Panc1 (cell line): ENCODE data around the gene NWD2. TPM values are rescaled to one million over a fixed set of nuclear protein-coding genes. Genes with fewer than 3 reads are reported as not detected.

ENCODE experiments used
- ATAC-seq: fragments of 200-7000 bp; cut with Tn5 transposase; 2 replicates; pipeline ENCODE4 v1.9.1; 2020; ENCODE audit warnings: mild to moderate bottlenecking, moderate library complexity
- BruUV-seq: library from RNA; stranded (reverse); fragments of 400-500 nt; replicated peaks from 2 replicates; lab custom pipeline; 2021; lab: Mats Ljungman, UMichigan
- CTCF ChIA-PET: fragments of 300-600 bp; sonication (Branson Sonifier 250); formaldehyde crosslinking; loops from one replicate; lab custom pipeline; 2022; ENCODE audit warnings: antibody characterized with exemption; lab: Charles Lee
- POLR2A ChIA-PET: fragments of 300-600 bp; sonication (Branson Sonifier 250); formaldehyde crosslinking; loops from one replicate; lab custom pipeline; 2022; ENCODE audit warnings: antibody characterized with exemption; lab: Charles Lee
- DNase-seq: peaks from one replicate; pipeline ENCODE4 v3.0.0-alpha.2; 2010; ENCODE audit warnings: low read depth, low spot score
- H3K27ac ChIP-seq: 2 replicates; pipeline ENCODE4 v1.5.1; 2011; ENCODE audit warnings: mild to moderate bottlenecking, low read length, inconsistent platforms
- H3K27me3 ChIP-seq: fragments of 200-500 bp; sonication (Bioruptor generic); 2 replicates; pipeline ENCODE4 v1.6.0; 2014; ENCODE audit warnings: low read length, inconsistent platforms; ENCODE audit not compliant: control insufficient read depth, insufficient read depth
- H3K36me3 ChIP-seq: fragments of 200-500 bp; sonication (Bioruptor generic); 2 replicates; pipeline ENCODE4 v1.5.1; 2014; ENCODE audit warnings: inconsistent platforms, mild to moderate bottlenecking, low read length, moderate library complexity; ENCODE audit not compliant: control insufficient read depth, insufficient read depth
- H3K4me1 ChIP-seq: 2 replicates; pipeline ENCODE4 v1.5.1; 2011; ENCODE audit warnings: inconsistent platforms, mild to moderate bottlenecking, low read length, moderate library complexity; ENCODE audit not compliant: control insufficient read depth, insufficient read depth
- H3K4me3 ChIP-seq, 2 experiments: 2 replicates each; pipeline ENCODE4 v1.5.1; 2011 to 2012; ENCODE audit warnings: low read depth in 2 of 2, low read length in 2 of 2, mild to moderate bottlenecking in 2 of 2, inconsistent platforms in 1 of 2, moderate library complexity in 1 of 2
- H3K9me3 ChIP-seq: fragments of 200-500 bp; sonication (Bioruptor generic); 2 replicates; pipeline ENCODE4 v1.5.1; 2014; ENCODE audit warnings: low read depth, mild to moderate bottlenecking, inconsistent platforms, low read length, moderate library complexity; ENCODE audit not compliant: control insufficient read depth, insufficient read depth
- POLR2AphosphoS5 ChIP-seq: IDR thresholded peaks from 2 replicates; pipeline ENCODE4 v1.6.1; 2012; ENCODE audit warnings: mild to moderate bottlenecking, low read depth, low read length, moderate library complexity
- REST ChIP-seq, 2 experiments: IDR thresholded peaks; 2 replicates each; pipeline ENCODE4 v1.6.1; 2011 to 2012; ENCODE audit warnings: low read depth in 2 of 2, control low read depth in 1 of 2, low read length in 1 of 2, mild to moderate bottlenecking in 1 of 2, moderate library complexity in 1 of 2; ENCODE audit not compliant: insufficient read depth in 1 of 2
- SIN3A ChIP-seq: IDR thresholded peaks from 2 replicates; pipeline ENCODE4 v1.6.1; 2012; ENCODE audit warnings: low read depth, mild to moderate bottlenecking, low read length, moderate library complexity, borderline replicate concordance; ENCODE audit not compliant: insufficient read depth
- TCF7L2 ChIP-seq: IDR thresholded peaks from 2 replicates; pipeline ENCODE4 v1.6.1; 2011; ENCODE audit warnings: mild to moderate bottlenecking, low read depth, low read length, inconsistent platforms
- in situ Hi-C: cut with HindIII; loops from 2 replicates; pipeline ENCODE4 v1.10.0; 2016; ENCODE audit warnings: low sequenced_read_pairs, low pct_unique_long_range_greater_than_20kb
- intact Hi-C: fragments of 100-400 bp; cut with micrococcal nuclease; formaldehyde crosslinking; loops from one replicate; pipeline ENCODE4 v1.10.0; 2022; ENCODE audit not compliant: unreplicated experiment
- total RNA-seq: library from RNA; stranded (reverse); gene quantifications from one replicate; pipeline ENCODE4 v1.2.1, GENCODE V29; 2021; ENCODE audit not compliant: unreplicated experiment
- TF ChIP-seq, protein P1 (sequence below): fragments of 450-650 bp; IDR thresholded peaks from 2 replicates; pipeline ENCODE4 v1.5.1; 2017; ENCODE audit warnings: mild to moderate bottlenecking

Gene NWD2
- total RNA-seq, 1 experiment from 2014 or later: not detected

- no peaks in the 10 kb centered on the region for H3K9me3 ChIP-seq
- no TSS peak for BruUV-seq
- TF ChIP-seq SIN3A (no peak), TCF7L2 (no peak), POLR2AphosphoS5 (no peak), REST (IDR thresholded peaks at IDR 0.05; ENCODE audit: insufficient read depth in 1 of 2, low read depth in 2 of 2, low read length in 1 of 2) (no peak)
- TF ChIP-seq, protein P1, sequence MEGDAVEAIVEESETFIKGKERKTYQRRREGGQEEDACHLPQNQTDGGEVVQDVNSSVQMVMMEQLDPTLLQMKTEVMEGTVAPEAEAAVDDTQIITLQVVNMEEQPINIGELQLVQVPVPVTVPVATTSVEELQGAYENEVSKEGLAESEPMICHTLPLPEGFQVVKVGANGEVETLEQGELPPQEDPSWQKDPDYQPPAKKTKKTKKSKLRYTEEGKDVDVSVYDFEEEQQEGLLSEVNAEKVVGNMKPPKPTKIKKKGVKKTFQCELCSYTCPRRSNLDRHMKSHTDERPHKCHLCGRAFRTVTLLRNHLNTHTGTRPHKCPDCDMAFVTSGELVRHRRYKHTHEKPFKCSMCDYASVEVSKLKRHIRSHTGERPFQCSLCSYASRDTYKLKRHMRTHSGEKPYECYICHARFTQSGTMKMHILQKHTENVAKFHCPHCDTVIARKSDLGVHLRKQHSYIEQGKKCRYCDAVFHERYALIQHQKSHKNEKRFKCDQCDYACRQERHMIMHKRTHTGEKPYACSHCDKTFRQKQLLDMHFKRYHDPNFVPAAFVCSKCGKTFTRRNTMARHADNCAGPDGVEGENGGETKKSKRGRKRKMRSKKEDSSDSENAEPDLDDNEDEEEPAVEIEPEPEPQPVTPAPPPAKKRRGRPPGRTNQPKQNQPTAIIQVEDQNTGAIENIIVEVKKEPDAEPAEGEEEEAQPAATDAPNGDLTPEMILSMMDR: no peak
- H3K27me3 ChIP-seq: no peaks in the 10 kb centered on the region
- no peak for DNase-seq
- H3K36me3 ChIP-seq: no peaks in the 10 kb centered on the region
- no peak overlapping the region for H3K4me3 ChIP-seq
- ChIA-PET POLR2A (no interaction called here), CTCF (no interaction called here)
- intact Hi-C loops (no loop called here), in situ Hi-C loops (no loop called here)
- no peak overlapping the region for H3K27ac ChIP-seq
- no peaks in the 10 kb centered on the region for H3K4me1 ChIP-seq
- ATAC-seq: no peak
Observed at GRCh38 chr4:37322122-37322521, 77.6 kb downstream of the NWD2 start.

GRCh38 chr4:37324546-37324945 lies 80.0 kb downstream of the NWD2 start:
- Histone ChIP-seq H3K4me3 (no peak overlapping the region), H3K27ac (no peak overlapping the region), H3K9me3 (no peaks in the 10 kb centered on the region), H3K36me3 (no peaks in the 10 kb centered on the region), H3K27me3 (no peaks in the 10 kb centered on the region), H3K4me1 (no peaks in the 10 kb centered on the region)
- TF ChIP-seq SIN3A: no peak
- TF ChIP-seq REST (IDR thresholded peaks at IDR 0.05; ENCODE audit: insufficient read depth in 1 of 2, low read depth in 2 of 2, low read length in 1 of 2): no peak
- no peak for TF ChIP-seq TCF7L2
- TF ChIP-seq, protein P1: no peak
- no peak for TF ChIP-seq POLR2AphosphoS5
- ChIA-PET CTCF (interaction anchor here (0.6 kb wide), 1 partner anchor 304 kb away, joined by 5 read pairs; no protein-coding TSS in a partner anchor), POLR2A (no interaction called here)
- DNase-seq (no peak), ATAC-seq (no peak)
- in situ Hi-C loops (no loop called here), intact Hi-C loops (no loop called here)
- BruUV-seq: no TSS peak
